ENCODE measurements around the gene RBM23. TPM values are rescaled to one million over a fixed set of nuclear protein-coding genes. Genes with fewer than 3 reads are reported as not detected.
"Not testable (repeated sequence)": the region's sequence is repeated elsewhere in the genome, so short reads cannot be mapped to it uniquely, and the experiment has no call there.

Gene RBM23
- total RNA-seq, 1 donor = 84.6 TPM

GRCh38 chr14:22871224-22872032, 47.5 kb downstream of the RBM23 start, which contains the start of gene LRP10:
Gene LRP10 (plus strand): TSS chr14:22871740. CDS start chr14:22872304, 564 bp downstream.
- peak; percentile 54 to 77 (median 73) for DNase-seq (ENCODE audit: low read depth in 2 of 3, low spot score in 2 of 3)

GRCh38 chr14:22870811-22871223, 48.1 kb downstream of the RBM23 start:
- peak in 1 of 3 donors; percentile 15 for DNase-seq (ENCODE audit: low read depth in 2 of 3, low spot score in 2 of 3)

GRCh38 chr14:22866874-22867273, 52.1 kb downstream of the RBM23 start:
- DNase-seq (ENCODE audit: low read depth in 2 of 3, low spot score in 2 of 3) = no peak

- no peak for DNase-seq (ENCODE audit: low read depth in 2 of 3, low spot score in 2 of 3)
Observed at GRCh38 chr14:22865424-22866405, 53.2 kb downstream of the RBM23 start.

GRCh38 chr14:22864979-22865378, 54.0 kb downstream of the RBM23 start:
- no peak for DNase-seq (ENCODE audit: low read depth in 2 of 3, low spot score in 2 of 3)

DNA sequence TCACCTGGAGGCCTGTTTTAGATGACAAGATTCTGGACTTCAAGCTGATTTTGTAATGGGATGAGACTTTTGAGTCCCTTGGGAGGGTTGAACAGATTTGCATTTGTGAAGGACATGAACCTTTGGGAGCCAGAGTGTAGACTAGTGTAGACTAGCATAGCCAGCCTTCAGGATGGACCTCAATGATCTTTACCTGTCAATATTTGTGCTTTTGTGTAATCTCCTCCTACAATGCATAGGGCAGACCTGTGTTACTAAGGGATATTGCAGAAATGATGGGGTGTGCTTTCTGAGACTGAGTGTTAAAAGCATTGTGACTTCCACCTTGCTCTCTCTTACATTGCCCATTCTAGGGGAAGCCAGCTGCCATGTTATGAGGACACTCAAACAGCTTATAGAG, 57.3 kb downstream of the RBM23 start:
- no peak for DNase-seq (ENCODE audit: low read depth in 2 of 3, low spot score in 2 of 3)

GRCh38 chr14:22860377-22860776, 58.6 kb downstream of the RBM23 start:
- not testable (repeated sequence) for DNase-seq (ENCODE audit: low read depth in 2 of 3, low spot score in 2 of 3)

DNA sequence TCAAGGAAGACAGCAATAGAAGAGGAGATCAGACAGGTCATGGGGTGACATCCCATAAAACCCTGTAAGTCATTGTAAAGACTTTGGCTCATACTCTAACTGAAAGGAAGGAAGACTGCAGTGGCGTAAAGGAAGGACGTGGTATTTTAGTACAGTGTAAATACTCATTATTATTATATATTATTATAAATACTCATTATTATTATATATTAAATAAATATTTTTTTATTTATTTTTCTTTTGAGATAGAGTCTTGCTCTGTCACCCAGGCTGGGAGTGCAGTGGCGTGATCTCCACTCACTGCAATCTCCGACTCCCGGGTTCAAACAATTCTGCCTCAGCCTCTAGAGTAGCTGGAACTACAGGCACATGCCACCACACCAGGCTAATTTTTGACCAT, 62.5 kb downstream of the RBM23 start:
- DNase-seq (ENCODE audit: low read depth in 2 of 3, low spot score in 2 of 3) = no peak

GRCh38 chr14:22854963-22855724, 63.8 kb downstream of the RBM23 start:
- DNase-seq (ENCODE audit: low read depth in 2 of 3, low spot score in 2 of 3) = no peak

GRCh38 chr14:22854296-22854695, 64.7 kb downstream of the RBM23 start:
- not testable (repeated sequence) for DNase-seq (ENCODE audit: low read depth in 2 of 3, low spot score in 2 of 3)

GRCh38 chr14:22852940-22853767, 65.8 kb downstream of the RBM23 start:
- DNase-seq (ENCODE audit: low read depth in 2 of 3, low spot score in 2 of 3) = peak; percentile 77 to 91 (median 78)

GRCh38 chr14:22852599-22852939, 66.4 kb downstream of the RBM23 start:
- DNase-seq (ENCODE audit: low read depth in 2 of 3, low spot score in 2 of 3) = no peak

DNA sequence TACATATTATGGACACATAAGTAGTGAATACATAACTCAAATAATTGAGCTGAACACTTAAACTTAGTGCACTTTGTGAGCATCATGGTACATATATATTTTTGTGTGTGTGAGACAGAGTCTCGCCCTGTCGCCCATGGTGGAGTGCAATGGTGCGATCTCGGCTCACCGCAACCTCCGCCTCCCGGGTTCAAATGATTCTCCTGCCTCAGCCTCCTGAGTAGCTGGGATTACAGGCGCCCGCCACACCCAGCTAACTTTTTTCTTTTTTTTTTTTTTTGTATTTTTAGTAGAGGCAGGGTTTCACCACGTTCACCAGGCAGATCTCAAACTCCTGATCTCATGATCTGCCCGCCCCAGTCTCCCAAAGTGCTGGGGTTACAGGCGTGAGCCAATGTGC, 66.8 kb downstream of the RBM23 start:
- DNase-seq (ENCODE audit: low read depth in 2 of 3, low spot score in 2 of 3) = not testable (repeated sequence)

DNA sequence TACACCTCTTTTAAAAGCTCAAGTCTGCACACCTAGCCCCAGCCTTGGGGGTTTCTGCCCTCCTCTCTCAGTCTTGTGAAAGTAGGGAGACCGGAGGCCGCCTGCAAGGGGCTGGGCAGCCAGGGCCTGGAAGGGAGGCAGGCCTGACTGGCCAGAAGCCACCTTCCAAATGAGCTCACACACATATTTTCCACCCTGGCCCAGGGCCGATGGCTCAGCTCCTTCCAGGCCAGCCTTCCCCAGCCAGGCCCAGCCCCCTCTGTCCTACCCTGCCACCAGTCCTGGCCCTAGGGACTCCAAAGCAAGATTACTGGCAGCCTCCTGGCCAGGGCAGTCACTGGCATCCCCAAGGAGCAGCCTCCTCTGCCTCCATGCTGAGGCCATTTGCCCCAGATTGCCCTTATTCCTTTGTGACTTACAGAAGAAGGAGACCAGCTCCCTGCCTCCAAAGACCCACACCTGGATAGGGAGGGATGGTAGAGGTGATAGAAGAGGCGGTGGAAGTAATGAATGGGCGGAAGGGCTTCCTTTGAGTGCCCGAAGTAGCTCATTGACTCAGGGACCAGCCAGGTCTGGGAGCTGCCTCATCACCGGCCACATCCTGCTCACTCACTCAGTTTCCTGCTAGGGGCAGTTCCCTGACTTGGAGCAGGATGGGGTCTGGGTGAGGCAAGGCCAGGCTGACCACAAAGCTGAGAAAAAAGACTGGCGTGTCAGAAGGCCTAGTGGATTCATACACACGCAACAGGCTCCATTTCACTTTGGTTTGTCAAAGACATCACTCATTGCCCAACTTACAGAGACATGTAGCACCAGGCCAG, 67.8 kb downstream of the RBM23 start:
- peak in 2 of 3 donors; percentile 52 to 61 for DNase-seq (ENCODE audit: low read depth in 2 of 3, low spot score in 2 of 3)

- DNase-seq (ENCODE audit: low read depth in 2 of 3, low spot score in 2 of 3) = no peak
Observed at GRCh38 chr14:22849212-22849819, 69.6 kb downstream of the RBM23 start.

DNA sequence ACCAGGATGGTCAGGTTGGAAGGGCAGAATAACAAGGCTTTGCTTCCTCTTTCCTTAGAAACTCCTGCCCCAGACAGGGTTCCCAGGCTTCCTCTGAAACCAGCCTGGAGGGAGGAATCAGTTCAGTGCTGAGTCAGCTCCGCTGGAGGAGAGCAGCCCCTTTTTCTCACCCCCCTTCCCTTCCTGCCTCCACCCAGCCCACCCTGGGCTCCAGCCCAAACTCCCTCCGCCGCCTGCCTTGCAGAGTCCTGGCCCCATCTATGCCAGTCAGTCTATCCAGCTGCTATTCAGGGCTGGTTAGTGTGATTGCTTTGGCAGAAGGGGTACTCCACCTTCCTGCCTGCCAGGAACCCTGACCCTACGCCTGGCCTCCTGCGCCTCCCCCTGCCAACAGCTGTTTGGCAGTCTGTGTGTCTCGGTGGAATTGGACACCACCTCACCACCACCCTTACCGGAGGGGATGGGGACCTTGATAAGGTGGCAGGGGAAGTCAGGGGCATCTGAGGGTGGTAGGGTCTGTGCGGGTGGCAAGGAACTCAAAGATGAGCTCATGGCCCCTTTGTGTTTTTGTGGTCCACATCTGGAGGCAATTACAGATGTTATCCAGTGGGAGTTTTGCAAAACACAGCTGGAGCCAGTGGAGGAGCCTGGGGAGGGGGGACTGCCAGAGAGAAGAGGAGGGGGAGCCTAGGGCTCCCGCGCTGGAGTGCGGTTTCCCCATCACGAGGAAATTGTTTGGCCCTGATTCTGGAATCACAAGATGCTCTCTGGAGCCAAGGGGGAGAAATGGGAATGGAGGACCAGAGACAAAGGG, 70.4 kb downstream of the RBM23 start:
- DNase-seq (ENCODE audit: low read depth in 2 of 3, low spot score in 2 of 3) = peak in 2 of 3 donors; percentile 79 to 95

DNA sequence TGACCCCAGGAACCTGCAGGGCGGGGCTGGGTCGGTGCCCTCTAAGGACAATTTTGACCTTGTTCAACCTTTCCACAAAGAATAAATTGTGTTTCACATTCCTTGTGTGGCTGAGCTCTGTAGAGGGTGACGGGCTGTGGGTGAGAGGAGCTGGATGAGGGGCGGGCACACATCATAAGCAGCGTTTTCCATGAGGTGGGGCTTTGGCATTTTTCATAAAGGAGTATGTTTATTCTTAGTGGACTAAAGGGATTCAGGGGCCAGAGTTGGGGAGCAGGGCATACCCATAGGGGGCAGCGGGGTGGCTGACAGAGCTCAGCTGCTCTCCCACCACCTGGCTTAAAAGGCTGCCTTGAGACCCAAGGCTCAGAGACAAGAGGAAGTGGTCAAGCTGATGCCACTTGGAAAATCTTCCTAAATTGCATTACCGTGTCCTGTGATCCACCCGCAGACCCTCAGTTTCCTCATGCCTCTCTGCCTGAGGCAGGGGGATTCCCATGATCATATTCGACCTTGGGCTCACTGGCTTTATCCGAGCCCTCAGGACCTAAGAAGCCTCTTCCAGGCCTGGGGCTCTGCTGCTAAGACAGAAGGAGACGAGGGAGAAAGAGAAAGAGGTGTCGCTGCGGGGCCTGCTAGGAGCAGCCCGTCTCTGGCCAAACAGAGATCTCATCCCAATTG, 71.1 kb downstream of the RBM23 start:
- no peak for DNase-seq (ENCODE audit: low read depth in 2 of 3, low spot score in 2 of 3)
